ENCODE data around the gene NAP1L4.
A peak's percentile ranks its signal among the peaks of the same experiment; 100 is the strongest.

The NAP1L4 gene

DNA sequence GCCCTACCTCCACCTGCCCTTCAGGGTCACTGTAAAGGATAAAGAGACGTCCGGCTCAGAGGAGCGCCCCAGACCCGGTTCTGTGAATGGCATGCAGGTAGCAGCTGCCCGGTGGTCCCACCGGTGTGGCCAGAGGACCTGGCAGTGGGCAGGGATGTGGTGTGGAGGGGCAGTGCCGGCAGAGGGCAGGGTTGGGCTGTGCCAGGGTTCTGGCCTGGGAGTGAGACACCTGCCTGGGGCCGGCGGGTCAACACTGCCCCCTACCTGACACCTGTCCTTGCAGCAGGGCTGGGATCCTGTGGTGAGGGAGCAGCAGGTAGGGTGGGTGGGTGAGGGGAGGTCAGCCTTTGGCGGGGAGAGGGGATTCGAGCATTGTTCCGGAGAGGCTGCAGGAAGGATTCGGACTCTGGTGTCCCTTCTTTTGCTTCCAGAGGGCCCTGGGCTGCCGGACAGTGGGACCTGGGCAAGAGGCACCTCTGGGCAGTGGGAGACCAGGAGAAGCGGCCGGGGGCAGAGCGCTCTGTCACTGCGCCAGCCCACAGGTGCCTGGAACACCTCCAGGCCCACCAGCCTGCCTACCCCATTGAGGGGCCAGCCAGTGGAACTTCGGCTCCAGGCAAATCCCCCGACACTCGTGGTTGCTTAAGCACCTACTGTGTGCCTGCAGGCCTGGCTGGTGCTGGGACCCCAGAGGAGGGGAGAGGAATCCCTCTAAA lies 61.3 kb downstream of the NAP1L4 start:
- no peak for TF ChIP-seq ZFX (IDR thresholded peaks at IDR 0.05; ENCODE audit: borderline replicate concordance)
- TF ChIP-seq, protein P1, sequence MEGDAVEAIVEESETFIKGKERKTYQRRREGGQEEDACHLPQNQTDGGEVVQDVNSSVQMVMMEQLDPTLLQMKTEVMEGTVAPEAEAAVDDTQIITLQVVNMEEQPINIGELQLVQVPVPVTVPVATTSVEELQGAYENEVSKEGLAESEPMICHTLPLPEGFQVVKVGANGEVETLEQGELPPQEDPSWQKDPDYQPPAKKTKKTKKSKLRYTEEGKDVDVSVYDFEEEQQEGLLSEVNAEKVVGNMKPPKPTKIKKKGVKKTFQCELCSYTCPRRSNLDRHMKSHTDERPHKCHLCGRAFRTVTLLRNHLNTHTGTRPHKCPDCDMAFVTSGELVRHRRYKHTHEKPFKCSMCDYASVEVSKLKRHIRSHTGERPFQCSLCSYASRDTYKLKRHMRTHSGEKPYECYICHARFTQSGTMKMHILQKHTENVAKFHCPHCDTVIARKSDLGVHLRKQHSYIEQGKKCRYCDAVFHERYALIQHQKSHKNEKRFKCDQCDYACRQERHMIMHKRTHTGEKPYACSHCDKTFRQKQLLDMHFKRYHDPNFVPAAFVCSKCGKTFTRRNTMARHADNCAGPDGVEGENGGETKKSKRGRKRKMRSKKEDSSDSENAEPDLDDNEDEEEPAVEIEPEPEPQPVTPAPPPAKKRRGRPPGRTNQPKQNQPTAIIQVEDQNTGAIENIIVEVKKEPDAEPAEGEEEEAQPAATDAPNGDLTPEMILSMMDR (IDR thresholded peaks at IDR 0.05), result peak; percentile 98
- peak overlapping the region; percentile 96 for H3K27ac ChIP-seq

DNA sequence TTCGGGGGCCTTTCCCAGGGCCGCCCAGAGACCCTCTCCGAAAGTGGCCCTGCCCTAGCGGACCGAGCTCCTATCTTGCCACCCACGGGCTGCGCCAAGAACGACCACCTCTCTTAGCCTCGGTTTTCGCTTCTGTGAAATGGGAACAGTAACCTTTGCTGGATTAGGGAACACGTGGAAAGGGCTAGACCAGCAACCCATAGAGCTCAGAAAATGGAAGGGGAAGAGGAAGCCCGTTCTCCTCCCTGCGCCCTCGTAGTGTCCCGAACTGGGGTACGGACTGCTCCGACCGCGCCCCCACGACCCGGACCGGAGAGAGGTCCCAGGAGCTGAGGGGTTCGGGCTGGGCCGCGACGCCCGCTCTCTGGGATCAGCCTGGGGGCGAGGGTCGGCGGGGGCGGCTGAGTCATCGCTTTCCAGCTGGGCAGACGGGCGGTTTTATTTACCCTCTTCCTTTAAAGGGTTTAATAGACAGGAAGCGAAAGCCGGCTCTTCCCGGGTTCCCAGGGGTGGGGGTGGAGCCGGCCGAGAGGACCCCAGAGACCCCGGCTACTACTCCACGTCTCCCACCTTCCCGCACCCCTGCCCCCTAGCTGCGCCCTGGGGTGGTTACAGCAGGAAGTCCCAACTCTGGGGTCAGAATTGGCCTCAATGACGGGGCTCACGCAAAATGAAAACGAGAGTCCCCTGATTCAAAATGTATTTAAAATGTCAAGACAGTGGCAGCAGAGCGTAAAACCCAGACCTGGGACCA lies 62.0 kb downstream of the NAP1L4 start:
- peak overlapping the region; percentile 96 for H3K27ac ChIP-seq
- TF ChIP-seq, protein P1 (IDR thresholded peaks at IDR 0.05), result no peak
- no peak for TF ChIP-seq ZFX (IDR thresholded peaks at IDR 0.05; ENCODE audit: borderline replicate concordance)

DNA sequence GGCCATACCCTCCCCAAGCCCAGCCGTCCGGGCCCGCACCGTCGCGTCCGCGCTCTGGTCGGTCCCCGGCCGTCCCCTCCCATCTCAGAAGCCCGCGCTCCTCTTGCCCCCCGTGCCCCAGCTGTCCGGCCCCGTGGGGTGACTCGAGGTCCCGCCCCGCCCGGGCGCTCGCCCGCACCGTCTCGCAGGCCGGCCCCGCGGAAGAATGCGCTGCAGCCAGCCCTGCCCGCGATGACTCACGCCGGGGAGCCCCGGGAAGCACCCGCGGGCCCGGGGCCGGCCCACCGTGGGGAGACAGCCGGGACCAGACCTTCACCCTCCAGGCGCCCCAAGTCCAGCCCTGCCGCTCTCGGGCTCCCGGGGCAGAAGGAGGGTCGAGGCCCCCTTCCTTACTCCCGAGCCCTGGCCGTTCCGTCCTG lies 62.6 kb downstream of the NAP1L4 start:
- H3K27ac ChIP-seq, result peak overlapping the region; percentile 96
- TF ChIP-seq, protein P1 (IDR thresholded peaks at IDR 0.05), result no peak
- TF ChIP-seq ZFX (IDR thresholded peaks at IDR 0.05; ENCODE audit: borderline replicate concordance), result no peak

DNA sequence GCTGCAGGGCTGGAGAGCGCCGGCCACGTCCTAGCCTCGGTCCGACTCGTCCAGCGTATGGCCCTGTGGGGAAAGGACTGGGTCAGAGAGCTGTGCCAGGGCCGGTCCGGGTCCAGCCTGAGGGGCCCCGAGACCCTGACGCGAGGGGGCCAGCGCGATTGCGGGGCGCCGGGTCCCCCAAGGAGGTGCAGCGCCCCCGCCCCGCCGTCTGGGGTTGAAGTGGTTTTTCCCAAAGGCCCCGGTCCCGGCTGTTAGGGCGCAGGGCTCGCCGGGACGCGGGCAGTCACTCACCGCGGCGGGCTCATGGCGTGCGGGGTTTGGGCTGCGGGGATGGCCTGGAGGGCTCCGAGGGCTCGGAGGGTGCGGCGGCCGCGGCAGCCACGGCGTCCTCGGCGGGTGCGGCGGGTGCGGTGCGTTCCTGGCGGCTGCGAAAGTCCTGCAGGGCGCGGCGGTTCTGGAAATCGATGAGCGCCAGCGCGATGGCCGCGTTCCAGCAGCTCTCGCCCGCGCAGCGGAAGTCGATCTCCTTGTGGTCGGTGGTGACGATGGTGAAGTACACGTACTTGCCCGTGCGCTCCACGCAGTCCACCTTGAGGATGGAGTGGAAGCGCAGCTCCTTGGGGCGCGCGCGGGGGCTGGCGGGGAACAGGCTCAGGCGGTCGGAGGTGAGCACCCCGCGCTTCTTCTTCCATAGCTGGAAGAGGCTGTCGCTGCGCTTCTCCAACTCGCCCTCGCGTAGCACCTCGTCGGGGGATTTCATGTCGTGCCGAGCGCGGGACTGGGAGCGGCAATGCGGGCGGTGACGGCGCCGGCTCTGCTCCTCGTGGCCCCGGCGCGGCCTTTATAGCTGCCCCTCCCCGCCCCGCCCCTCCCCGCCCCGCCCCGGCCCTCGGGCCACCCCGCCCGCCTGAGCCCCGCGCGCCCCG lies 63.3 kb downstream of the NAP1L4 start, which contains the start of gene PHLDA2:
Gene PHLDA2 (minus strand): TSS at position 816 of the 926 bp plus-strand sequence. CDS start 56 bp downstream, at position 760.
- peak within 1 kb of the TSS; percentile 96 for H3K27ac ChIP-seq

DNA sequence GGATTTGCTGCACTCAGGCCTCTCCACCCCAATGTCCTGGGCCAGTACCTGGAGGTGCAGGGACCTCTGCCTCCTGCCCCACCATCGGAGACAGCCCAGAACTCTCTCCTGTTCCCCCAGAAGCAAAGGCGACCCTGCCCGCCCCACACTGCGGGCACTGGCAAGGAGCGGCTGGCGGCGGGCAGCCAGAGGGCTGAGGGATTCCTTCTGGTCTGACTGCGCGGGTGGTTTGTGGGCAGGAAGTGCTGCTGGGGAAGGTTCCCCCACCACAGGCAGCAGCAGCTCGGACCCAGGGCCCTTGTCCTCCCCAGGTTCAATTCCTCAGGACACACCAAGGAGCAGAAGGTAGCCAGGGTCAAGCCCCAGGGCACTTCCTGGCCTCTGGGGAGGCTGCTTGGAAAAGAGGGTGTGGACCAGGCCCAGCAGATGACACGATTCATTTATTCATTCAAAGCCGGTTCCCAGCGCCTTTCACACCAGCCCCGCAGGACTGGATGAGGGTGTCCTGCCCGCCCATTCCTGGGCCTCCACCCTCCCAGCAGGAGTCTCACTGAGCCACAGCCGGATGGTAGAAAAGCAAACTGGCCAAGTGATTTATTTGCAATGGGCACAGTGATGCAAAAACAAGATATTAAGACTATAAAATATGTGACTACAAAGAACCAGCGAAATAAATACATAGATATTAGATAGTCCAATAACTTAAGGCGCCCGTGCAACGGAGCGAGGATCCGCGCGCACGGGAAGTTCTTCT lies 64.1 kb downstream of the NAP1L4 start:
- TF ChIP-seq, protein P1 (IDR thresholded peaks at IDR 0.05), result no peak
- no peak for TF ChIP-seq ZFX (IDR thresholded peaks at IDR 0.05; ENCODE audit: borderline replicate concordance)
- peak overlapping the region; percentile 96 for H3K27ac ChIP-seq

More for the DNA sequence above, 63.3 kb downstream of the NAP1L4 start, which contains the start of gene PHLDA2:
- no peak for TF ChIP-seq ZFX (IDR thresholded peaks at IDR 0.05; ENCODE audit: borderline replicate concordance)
- TF ChIP-seq, protein P1 (IDR thresholded peaks at IDR 0.05), result peak; percentile 16; the same call in 1 of the 2 replicates

DNA sequence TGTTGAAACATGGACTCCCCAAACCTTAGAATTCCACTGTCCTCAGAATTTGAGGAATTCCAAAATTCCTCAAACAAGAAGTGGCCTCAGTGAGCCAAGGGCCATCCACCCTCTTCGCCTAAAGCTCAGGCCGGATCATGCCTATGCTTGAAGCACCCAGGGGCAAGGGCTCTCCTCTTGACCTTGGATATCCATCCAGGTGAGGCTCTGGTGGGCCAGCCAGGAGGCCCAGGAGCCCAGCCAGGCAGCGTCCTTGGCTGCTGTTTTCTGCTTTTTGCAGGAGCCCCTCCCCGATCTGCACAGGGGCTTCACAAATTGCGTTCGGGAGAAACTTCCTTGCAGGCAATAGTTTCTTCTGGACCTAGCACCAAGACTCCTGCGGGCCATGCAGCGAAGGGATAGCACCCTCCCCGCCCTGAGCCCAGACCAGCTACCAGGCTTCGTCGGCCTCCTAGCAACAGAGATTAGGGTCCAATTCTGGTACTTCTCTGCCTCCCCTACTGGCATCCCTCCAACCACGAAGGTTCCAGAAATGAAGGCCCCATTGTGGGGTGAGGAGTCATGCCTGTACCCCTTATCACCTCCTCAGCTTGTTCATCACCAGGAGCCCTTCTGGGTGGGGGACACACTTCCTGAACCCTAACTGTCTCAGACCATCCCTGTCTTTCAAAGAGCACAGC lies 64.9 kb downstream of the NAP1L4 start:
- TF ChIP-seq, protein P1 (IDR thresholded peaks at IDR 0.05), result no peak
- TF ChIP-seq ZFX (IDR thresholded peaks at IDR 0.05; ENCODE audit: borderline replicate concordance), result no peak
- peak overlapping the region; percentile 96 for H3K27ac ChIP-seq

Measured in 22Rv1 (cell line).